Caco-2 (cell line): ENCODE measurements around the gene SDF4. TPM values are rescaled to one million over a fixed set of nuclear protein-coding genes. Genes with fewer than 3 reads are reported as not detected.
"Not testable (repeated sequence)": the region's sequence is repeated elsewhere in the genome, so short reads cannot be mapped to it uniquely, and the experiment has no call there.

ENCODE experiments used
- BruUV-seq: library from RNA; stranded (reverse); fragments of 400-500 nt; replicated peaks from 2 replicates; lab custom pipeline; 2021; lab: Mats Ljungman, UMichigan
- CTCF ChIA-PET: fragments of 300-600 bp; sonication (Branson Sonifier 250); formaldehyde crosslinking; loops from one replicate; lab custom pipeline; 2022; ENCODE audit warnings: antibody characterized with exemption; lab: Charles Lee
- POLR2A ChIA-PET: fragments of 300-600 bp; sonication (Branson Sonifier 250); formaldehyde crosslinking; loops from one replicate; lab custom pipeline; 2022; ENCODE audit warnings: antibody characterized with exemption; lab: Charles Lee
- DNase-seq, 2 experiments: peaks; one replicate each; pipeline versions ENCODE4 v3.0.0 to v3.0.0-alpha.2; 2020 to 2022
- H3K27me3 ChIP-seq: replicated peaks from 2 replicates; pipeline ENCODE4 v1.6.0; 2011; ENCODE audit warnings: low read length; ENCODE audit not compliant: control insufficient read depth, insufficient read depth
- H3K36me3 ChIP-seq: 2 replicates; pipeline ENCODE4 v1.5.1; 2011; ENCODE audit warnings: low read length; ENCODE audit not compliant: control insufficient read depth, insufficient read depth
- H3K4me1 ChIP-seq: fragments of 250-450 bp; sonication (Bioruptor Pico); 2 replicates; pipeline ENCODE4 v1.5.1; 2020; ENCODE audit warnings: mild to moderate bottlenecking
- H3K4me3 ChIP-seq: 2 replicates; pipeline ENCODE4 v1.5.1; 2011; ENCODE audit warnings: low read depth, mild to moderate bottlenecking, control low read depth, low read length
- H3K9me3 ChIP-seq: fragments of 250-450 bp; sonication (Bioruptor Pico); 2 replicates; pipeline ENCODE4 v1.5.1; 2020; ENCODE audit warnings: mild to moderate bottlenecking, moderate library complexity
- H3K27ac Mint-ChIP-seq: one replicate; pipeline ENCODE4 v1.8.0; 2022; ENCODE audit warnings: mixed read lengths; ENCODE audit not compliant: unreplicated experiment
- H3K27me3 Mint-ChIP-seq: one replicate; pipeline ENCODE4 v1.8.0; 2022; ENCODE audit warnings: mixed read lengths; ENCODE audit not compliant: insufficient read depth, unreplicated experiment
- H3K36me3 Mint-ChIP-seq: one replicate; pipeline ENCODE4 v1.8.0; 2022; ENCODE audit warnings: mild to moderate bottlenecking, mixed read lengths; ENCODE audit not compliant: insufficient read depth, unreplicated experiment
- H3K4me1 Mint-ChIP-seq: one replicate; pipeline ENCODE4 v1.8.0; 2022; ENCODE audit warnings: low read depth, mixed read lengths; ENCODE audit not compliant: unreplicated experiment
- H3K4me3 Mint-ChIP-seq: one replicate; pipeline ENCODE4 v1.8.0; 2022; ENCODE audit warnings: mild to moderate bottlenecking, moderate library complexity, mixed read lengths; ENCODE audit not compliant: unreplicated experiment
- H3K9me3 Mint-ChIP-seq: one replicate; pipeline ENCODE4 v1.8.0; 2022; ENCODE audit warnings: mixed read lengths; ENCODE audit not compliant: unreplicated experiment
- intact Hi-C: fragments of 100-400 bp; cut with micrococcal nuclease; formaldehyde crosslinking; loops from one replicate; pipeline ENCODE4 v1.10.0; 2022; ENCODE audit not compliant: unreplicated experiment
- total RNA-seq: library from RNA; stranded (reverse); gene quantifications from 2 replicates; pipeline ENCODE4 v1.2.3, GENCODE V29; 2022
- TF ChIP-seq, protein P1 (sequence below), 2 experiments: fragments of 200-600 bp in 1 of 2; IDR thresholded peaks; 1 replicate in 1 of 2; 2 replicates in 1 of 2; pipeline versions ENCODE4 v1.5.1 to v1.8.0; 2011 to 2022; ENCODE audit warnings: antibody characterized with exemption in 1 of 2, control low read depth in 1 of 2, inconsistent platforms in 1 of 2, low read depth in 1 of 2, low read length in 1 of 2, mild to moderate bottlenecking in 1 of 2, moderate library complexity in 1 of 2; ENCODE audit not compliant: insufficient read depth in 1 of 2, severe bottlenecking in 1 of 2, unreplicated experiment in 1 of 2

The SDF4 gene
- total RNA-seq, 1 experiment from 2014 or later, result 140 TPM

- H3K9me3 Mint-ChIP-seq, result no peaks in the 10 kb centered on the region
- H3K4me1 Mint-ChIP-seq, result no peaks in the 10 kb centered on the region
- Histone ChIP-seq H3K4me1 (no peaks in the 10 kb centered on the region), H3K4me3 (no peak overlapping the region), H3K36me3 (no peaks in the 10 kb centered on the region), H3K27me3 (no peaks in the 10 kb centered on the region), H3K9me3 (no peaks in the 10 kb centered on the region)
- H3K36me3 Mint-ChIP-seq, result peaks cover 30% of the 10 kb centered on the region
- H3K27ac Mint-ChIP-seq, result no peak overlapping the region
- H3K27me3 Mint-ChIP-seq, result no peaks in the 10 kb centered on the region
- no peak for DNase-seq
- ChIA-PET POLR2A (no interaction called here), CTCF (no interaction called here)
- TF ChIP-seq, protein P1, sequence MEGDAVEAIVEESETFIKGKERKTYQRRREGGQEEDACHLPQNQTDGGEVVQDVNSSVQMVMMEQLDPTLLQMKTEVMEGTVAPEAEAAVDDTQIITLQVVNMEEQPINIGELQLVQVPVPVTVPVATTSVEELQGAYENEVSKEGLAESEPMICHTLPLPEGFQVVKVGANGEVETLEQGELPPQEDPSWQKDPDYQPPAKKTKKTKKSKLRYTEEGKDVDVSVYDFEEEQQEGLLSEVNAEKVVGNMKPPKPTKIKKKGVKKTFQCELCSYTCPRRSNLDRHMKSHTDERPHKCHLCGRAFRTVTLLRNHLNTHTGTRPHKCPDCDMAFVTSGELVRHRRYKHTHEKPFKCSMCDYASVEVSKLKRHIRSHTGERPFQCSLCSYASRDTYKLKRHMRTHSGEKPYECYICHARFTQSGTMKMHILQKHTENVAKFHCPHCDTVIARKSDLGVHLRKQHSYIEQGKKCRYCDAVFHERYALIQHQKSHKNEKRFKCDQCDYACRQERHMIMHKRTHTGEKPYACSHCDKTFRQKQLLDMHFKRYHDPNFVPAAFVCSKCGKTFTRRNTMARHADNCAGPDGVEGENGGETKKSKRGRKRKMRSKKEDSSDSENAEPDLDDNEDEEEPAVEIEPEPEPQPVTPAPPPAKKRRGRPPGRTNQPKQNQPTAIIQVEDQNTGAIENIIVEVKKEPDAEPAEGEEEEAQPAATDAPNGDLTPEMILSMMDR (IDR thresholded peaks at IDR 0.05; ENCODE audit: insufficient read depth in 1 of 2, low read depth in 1 of 2, low read length in 1 of 2, severe bottlenecking in 1 of 2, unreplicated experiment in 1 of 2), result no peak
- BruUV-seq, result no TSS peak
- intact Hi-C loops, result no loop called here
- H3K4me3 Mint-ChIP-seq, result no peak overlapping the region
Observed at GRCh38 chr1:1250786-1251284, 19.0 kb upstream of the SDF4 start.

DNA sequence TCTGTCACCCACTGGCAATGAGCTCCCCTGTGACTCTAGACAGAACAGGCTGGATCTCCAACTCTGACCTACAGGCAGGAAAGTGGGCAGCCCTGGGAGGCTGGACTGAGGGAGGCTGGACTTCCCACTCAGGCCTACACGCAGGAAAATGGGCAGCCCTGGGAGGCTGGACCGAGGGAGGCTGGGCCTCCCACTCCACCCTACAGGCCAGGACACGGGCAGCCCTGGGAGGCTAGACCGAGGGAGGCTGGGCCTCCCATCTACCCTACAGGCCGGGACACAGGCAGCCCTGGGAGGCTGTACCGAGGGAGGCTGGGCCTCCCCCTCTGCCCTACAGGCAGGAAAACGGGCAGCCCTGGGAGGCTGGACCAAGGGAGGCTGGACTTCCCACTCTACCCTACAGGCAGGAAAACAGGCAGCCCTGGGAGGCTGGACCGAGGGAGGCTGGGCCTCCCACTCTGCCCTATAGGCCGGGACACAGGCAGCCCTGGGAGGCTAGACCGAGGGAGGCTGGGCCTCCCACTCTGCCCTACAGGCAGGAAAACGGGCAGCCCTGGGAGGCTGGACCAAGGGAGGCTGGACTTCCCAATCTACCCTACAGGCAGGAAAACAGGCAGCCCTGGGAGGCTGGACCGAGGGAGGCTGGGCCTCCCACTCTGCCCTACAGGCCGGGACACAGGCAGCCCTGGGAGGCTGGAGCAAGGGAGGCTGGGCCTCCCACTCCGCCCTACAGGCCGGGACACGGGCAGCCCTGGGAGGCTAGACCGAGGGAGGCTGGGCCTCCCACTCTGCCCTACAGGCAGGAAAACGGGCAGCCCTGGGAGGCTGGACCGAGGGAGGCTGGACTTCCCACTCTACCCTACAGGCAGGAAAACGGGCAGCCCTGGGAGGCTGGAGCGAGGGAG lies 16.5 kb upstream of the SDF4 start:
- H3K27me3 ChIP-seq, H3K27me3 Mint-ChIP-seq, H3K9me3 ChIP-seq, H3K4me1 Mint-ChIP-seq, H3K27ac Mint-ChIP-seq, H3K9me3 Mint-ChIP-seq, BruUV-seq, CTCF ChIA-PET, intact Hi-C loops, POLR2A ChIA-PET, H3K4me3 ChIP-seq, DNase-seq, H3K36me3 ChIP-seq, H3K4me3 Mint-ChIP-seq, H3K4me1 ChIP-seq: not testable (repeated sequence)
- H3K36me3 Mint-ChIP-seq, result peaks cover 16% of the 10 kb centered on the region

- Mint-ChIP-seq H3K27ac (no peak overlapping the region), H3K27me3 (no peaks in the 10 kb centered on the region), H3K36me3 (peaks cover 8% of the 10 kb centered on the region), H3K9me3 (no peaks in the 10 kb centered on the region), H3K4me3 (no peak overlapping the region), H3K4me1 (no peaks in the 10 kb centered on the region)
- intact Hi-C loops, result no loop called here
- ChIA-PET CTCF (interaction anchor here (0.6 kb wide), 1 partner anchor 264 kb away, joined by 7 read pairs; no protein-coding TSS in a partner anchor), POLR2A (no interaction called here)
- TF ChIP-seq, protein P1 (IDR thresholded peaks at IDR 0.05; ENCODE audit: insufficient read depth in 1 of 2, low read depth in 1 of 2, low read length in 1 of 2, severe bottlenecking in 1 of 2, unreplicated experiment in 1 of 2), result no peak
- DNase-seq, result no peak
- Histone ChIP-seq H3K4me1 (peaks cover 7% of the 10 kb centered on the region; the same call in 1 of the 2 replicates), H3K36me3 (no peaks in the 10 kb centered on the region), H3K9me3 (no peaks in the 10 kb centered on the region), H3K4me3 (no peak overlapping the region), H3K27me3 (no peaks in the 10 kb centered on the region)
- no TSS peak for BruUV-seq
Observed at GRCh38 chr1:1247341-1247913, 15.6 kb upstream of the SDF4 start.
